ENCODE results near the gene ELP5.

DNA sequence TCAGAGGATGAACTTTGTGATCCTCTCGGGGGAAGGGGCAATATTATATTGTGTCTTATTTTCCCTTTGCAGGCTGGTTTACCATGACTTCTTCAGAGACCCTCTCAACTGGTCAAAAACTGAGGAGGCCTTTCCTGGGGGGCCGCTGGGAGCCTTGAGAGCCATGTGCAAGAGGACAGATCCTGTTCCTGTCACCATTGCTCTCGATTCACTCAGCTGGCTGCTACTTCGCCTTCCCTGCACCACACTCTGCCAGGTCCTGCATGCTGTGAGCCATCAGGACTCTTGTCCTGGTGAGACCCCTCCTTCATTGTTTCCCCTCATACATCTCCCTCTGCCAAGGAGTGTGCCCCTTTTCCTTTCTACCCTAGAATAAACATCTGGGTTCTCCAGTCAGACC, 2.5 kb downstream of the ELP5 start:
- TF ChIP-seq, protein P1, sequence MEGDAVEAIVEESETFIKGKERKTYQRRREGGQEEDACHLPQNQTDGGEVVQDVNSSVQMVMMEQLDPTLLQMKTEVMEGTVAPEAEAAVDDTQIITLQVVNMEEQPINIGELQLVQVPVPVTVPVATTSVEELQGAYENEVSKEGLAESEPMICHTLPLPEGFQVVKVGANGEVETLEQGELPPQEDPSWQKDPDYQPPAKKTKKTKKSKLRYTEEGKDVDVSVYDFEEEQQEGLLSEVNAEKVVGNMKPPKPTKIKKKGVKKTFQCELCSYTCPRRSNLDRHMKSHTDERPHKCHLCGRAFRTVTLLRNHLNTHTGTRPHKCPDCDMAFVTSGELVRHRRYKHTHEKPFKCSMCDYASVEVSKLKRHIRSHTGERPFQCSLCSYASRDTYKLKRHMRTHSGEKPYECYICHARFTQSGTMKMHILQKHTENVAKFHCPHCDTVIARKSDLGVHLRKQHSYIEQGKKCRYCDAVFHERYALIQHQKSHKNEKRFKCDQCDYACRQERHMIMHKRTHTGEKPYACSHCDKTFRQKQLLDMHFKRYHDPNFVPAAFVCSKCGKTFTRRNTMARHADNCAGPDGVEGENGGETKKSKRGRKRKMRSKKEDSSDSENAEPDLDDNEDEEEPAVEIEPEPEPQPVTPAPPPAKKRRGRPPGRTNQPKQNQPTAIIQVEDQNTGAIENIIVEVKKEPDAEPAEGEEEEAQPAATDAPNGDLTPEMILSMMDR (conservative IDR thresholded peaks at IDR 0.05; ENCODE audit: low read length): no peak
- no peak for TF ChIP-seq EZH2phosphoT487 (IDR thresholded peaks at IDR 0.05; ENCODE audit: borderline replicate concordance)

Data from Loucy (cell line).